Measurements from ENCODE around the gene PLA2G2D.

Gene PLA2G2D

GRCh38 chr1:20089328-20090077, 29.8 kb downstream of the PLA2G2D start:
- no peak for DNase-seq (ENCODE audit: low read depth in 3 of 3)

- no peak for DNase-seq (ENCODE audit: low read depth in 3 of 3)
Observed at GRCh38 chr1:20087668-20088067, 31.7 kb downstream of the PLA2G2D start.

- DNase-seq (ENCODE audit: low read depth in 3 of 3): no peak
Observed at GRCh38 chr1:20086800-20087199, 32.5 kb downstream of the PLA2G2D start.

- no peak for DNase-seq (ENCODE audit: low read depth in 3 of 3)
Observed at GRCh38 chr1:20083178-20083944, 36.0 kb downstream of the PLA2G2D start.

GRCh38 chr1:20082772-20083171, 36.6 kb downstream of the PLA2G2D start:
- no peak for DNase-seq (ENCODE audit: low read depth in 3 of 3)

- no peak for DNase-seq (ENCODE audit: low read depth in 3 of 3)
Observed at GRCh38 chr1:20081353-20081810, 38.0 kb downstream of the PLA2G2D start.

GRCh38 chr1:20080441-20081352, 38.6 kb downstream of the PLA2G2D start:
- no peak for DNase-seq (ENCODE audit: low read depth in 3 of 3)

- DNase-seq (ENCODE audit: low read depth in 3 of 3): no peak
Observed at GRCh38 chr1:20079661-20080305, 39.6 kb downstream of the PLA2G2D start.

GRCh38 chr1:20078711-20079110, 40.6 kb downstream of the PLA2G2D start:
- DNase-seq (ENCODE audit: low read depth in 3 of 3): no peak

GRCh38 chr1:20078171-20078651, 41.1 kb downstream of the PLA2G2D start:
- DNase-seq (ENCODE audit: low read depth in 3 of 3): no peak

GRCh38 chr1:20076710-20077461, 42.5 kb downstream of the PLA2G2D start:
- no peak for DNase-seq (ENCODE audit: low read depth in 3 of 3)

GRCh38 chr1:20076223-20076622, 43.1 kb downstream of the PLA2G2D start:
- no peak for DNase-seq (ENCODE audit: low read depth in 3 of 3)

- no peak for DNase-seq (ENCODE audit: low read depth in 3 of 3)
Observed at GRCh38 chr1:20075345-20075744, 44.0 kb downstream of the PLA2G2D start.

GRCh38 chr1:20074725-20075171, 44.6 kb downstream of the PLA2G2D start:
- no peak for DNase-seq (ENCODE audit: low read depth in 3 of 3)

GRCh38 chr1:20074055-20074724, 45.1 kb downstream of the PLA2G2D start:
- no peak for DNase-seq (ENCODE audit: low read depth in 3 of 3)

- no peak for DNase-seq (ENCODE audit: low read depth in 3 of 3)
Observed at GRCh38 chr1:20073256-20073655, 46.1 kb downstream of the PLA2G2D start.

- no peak for DNase-seq (ENCODE audit: low read depth in 3 of 3)
Observed at GRCh38 chr1:20072771-20073170, 46.6 kb downstream of the PLA2G2D start.

- no peak for DNase-seq (ENCODE audit: low read depth in 3 of 3)
Observed at GRCh38 chr1:20071416-20071815, 47.9 kb downstream of the PLA2G2D start.

- no peak for DNase-seq (ENCODE audit: low read depth in 3 of 3)
Observed at GRCh38 chr1:20070357-20070756, 49.0 kb downstream of the PLA2G2D start.

- no peak for DNase-seq (ENCODE audit: low read depth in 3 of 3)
Observed at GRCh38 chr1:20069874-20070273, 49.5 kb downstream of the PLA2G2D start, which contains the start of gene PLA2G5. TSS of gene PLA2G5 (plus strand) at chr1:20070194. CDS start at chr1:20084831, 14,637 bp downstream.

All from stimulated activated CD4-positive, alpha-beta T cell treated with anti-CD3 and anti-CD28 coated beads, TNF-alpha, amount 100 ng/mL, for 48 hours (primary cell).